ENCODE measurements around the gene ZBTB16. TPM values are rescaled to one million over a fixed set of nuclear protein-coding genes. Genes with fewer than 3 reads are reported as not detected.

Gene ZBTB16
- total and polyA plus RNA-seq, 2 of the 13 experiments (the other 11 are each of a cell fraction or from before 2014, with no cell fraction given): not detected

DNA sequence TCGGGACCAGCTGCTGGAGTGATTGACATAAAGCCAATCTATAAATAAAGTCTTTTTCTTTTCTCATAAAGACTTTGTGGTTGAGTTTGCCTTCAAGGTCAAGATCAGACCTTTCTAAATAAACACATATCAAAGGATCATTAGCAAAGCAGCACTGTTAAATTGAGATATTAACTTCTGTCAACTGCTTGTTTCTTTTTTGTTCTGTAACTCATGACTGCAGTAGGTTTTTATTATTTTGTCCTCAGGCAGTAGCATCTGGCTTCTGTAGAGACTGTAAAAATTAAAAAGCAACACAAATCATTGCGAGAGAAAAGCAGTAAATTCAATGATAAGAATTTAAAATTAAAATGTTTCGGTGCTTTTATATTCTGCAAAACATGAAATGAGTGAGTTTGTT lies 159.0 kb downstream of the ZBTB16 start (continued):
- TF ChIP-seq JUNB (CRISPR knock-in tag; IDR thresholded peaks at IDR 0.05; ENCODE audit: borderline replicate concordance) (no peak), ZBTB3 (CRISPR knock-in tag; IDR thresholded peaks at IDR 0.05; ENCODE audit: borderline replicate concordance, low read depth) (no peak), KMT2A (CRISPR knock-in tag; IDR thresholded peaks at IDR 0.05) (no peak), ELF3 (CRISPR knock-in tag; IDR thresholded peaks at IDR 0.05) (no peak), EEA1 (CRISPR knock-in tag; IDR thresholded peaks at IDR 0.05; ENCODE audit: borderline replicate concordance) (no peak), ZNF605 (CRISPR knock-in tag; IDR thresholded peaks at IDR 0.05) (no peak)

DNA sequence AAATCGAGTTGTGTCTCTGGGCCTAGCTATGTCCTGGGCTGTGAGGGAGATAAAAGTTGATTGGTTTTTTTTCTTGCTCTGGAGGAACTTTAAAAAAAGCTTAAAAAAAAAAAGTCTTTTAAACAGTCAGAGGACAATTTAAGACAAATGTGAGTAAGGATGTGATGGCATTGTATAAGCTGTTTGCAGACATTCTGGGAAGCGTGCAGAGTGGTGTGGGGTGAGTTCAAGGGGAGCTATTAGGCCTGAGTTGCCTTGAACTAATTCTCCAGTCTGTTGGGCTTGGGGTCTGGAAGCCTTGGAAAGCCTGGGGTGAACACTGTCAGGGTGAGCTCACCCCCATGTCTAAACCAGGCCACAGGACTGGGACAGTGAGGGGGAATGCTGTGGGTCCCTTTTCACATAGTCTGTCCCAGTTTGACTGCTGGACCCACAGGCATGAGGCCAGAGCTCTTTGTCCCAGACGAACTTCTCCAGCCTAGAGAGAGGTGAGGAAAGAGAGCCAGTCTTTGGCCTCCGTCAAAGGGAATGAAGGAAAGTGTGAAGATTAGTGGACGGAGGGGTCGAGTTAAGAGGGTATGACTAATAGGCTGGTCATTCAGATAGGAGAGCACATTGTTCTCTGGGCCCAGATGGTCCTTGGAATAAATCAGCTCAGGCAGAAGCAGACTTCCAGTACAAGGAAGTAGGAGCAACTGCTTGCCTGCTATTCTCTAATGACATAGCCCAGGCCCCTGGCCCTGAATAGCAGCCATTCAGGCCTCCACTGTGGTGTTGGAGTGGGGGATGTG lies 160.2 kb downstream of the ZBTB16 start:
- Histone ChIP-seq H3K4me2 (ENCODE audit: low read depth, low read length) (no peak overlapping the region), H3K27me3 (ENCODE audit: control insufficient read depth in 1 of 2, insufficient read depth in 2 of 2, low read length in 2 of 2) (no peaks in the 10 kb centered on the region; a peak in 1 of 5 replicates), H3K79me2 (ENCODE audit: insufficient read depth, low read length) (no peaks in the 10 kb centered on the region), H2AFZ (ENCODE audit: low read length) (no peak overlapping the region), H4K20me1 (ENCODE audit: insufficient read depth, low read length) (no peaks in the 10 kb centered on the region), H3K4me3 (replicated peaks in 1 of 3; ENCODE audit: insufficient read depth in 1 of 3, low read depth in 2 of 3, low read length in 3 of 3) (no peak overlapping the region), H3K27ac (ENCODE audit: extremely low read length, insufficient read depth, low read length) (no peak overlapping the region), H3K4me1 (ENCODE audit: insufficient read depth, low read length) (no peaks in the 10 kb centered on the region), H3K9me3 (ENCODE audit: low read length) (no peaks in the 10 kb centered on the region), H3K36me3 (replicated peaks in 1 of 2; ENCODE audit: control insufficient read depth in 1 of 2, insufficient read depth in 2 of 2, low read length in 2 of 2) (no peaks in the 10 kb centered on the region), H3K9ac (ENCODE audit: insufficient read depth, low read depth, low read length) (no peak overlapping the region)
- FAIRE-seq (no peak), DNase-seq (ENCODE audit: low spot score) (no peak), ATAC-seq (no peak)
- BruUV-seq (replicated peaks): no TSS peak
- in situ Hi-C loops (cut with HindIII; ENCODE audit: extremely low pct_ligation_motif_present, low pct_unique_long_range_greater_than_20kb): no loop called here
- ChIA-PET CTCF (ENCODE audit: low intra/inter-chr PET ratio, low total read pairs) (no interaction called here), POLR2A (no interaction called here)
- intact Hi-C loops (cut with micrococcal nuclease; ENCODE audit: unreplicated experiment): no loop called here
- 1% methylated on average over 6 of the region's 6 CpGs for WGBS (ENCODE audit: low lambda C conversion rate)
- TF ChIP-seq MEIS1 (CRISPR knock-in tag; IDR thresholded peaks at IDR 0.05; ENCODE audit: borderline replicate concordance) (no peak), EHMT2 (IDR thresholded peaks at IDR 0.05; ENCODE audit: borderline replicate concordance, low read depth, low read length) (no peak), ZKSCAN1 (IDR thresholded peaks at IDR 0.05; ENCODE audit: low read length) (no peak), KDM4B (CRISPR knock-in tag; IDR thresholded peaks at IDR 0.05) (no peak), TBL1XR1 (IDR thresholded peaks at IDR 0.05; ENCODE audit: borderline replicate concordance, low read length, partially characterized antibody) (no peak), REL (CRISPR knock-in tag; conservative IDR thresholded peaks at IDR 0.05) (no peak), ZNF616 (CRISPR knock-in tag; IDR thresholded peaks at IDR 0.05; ENCODE audit: low read depth) (no peak), ZNF460 (CRISPR knock-in tag; IDR thresholded peaks at IDR 0.05; ENCODE audit: borderline replicate concordance) (no peak), ZNF431 (CRISPR knock-in tag; IDR thresholded peaks at IDR 0.05; ENCODE audit: borderline replicate concordance, low read depth) (no peak)
- TF ChIP-seq, protein P1, sequence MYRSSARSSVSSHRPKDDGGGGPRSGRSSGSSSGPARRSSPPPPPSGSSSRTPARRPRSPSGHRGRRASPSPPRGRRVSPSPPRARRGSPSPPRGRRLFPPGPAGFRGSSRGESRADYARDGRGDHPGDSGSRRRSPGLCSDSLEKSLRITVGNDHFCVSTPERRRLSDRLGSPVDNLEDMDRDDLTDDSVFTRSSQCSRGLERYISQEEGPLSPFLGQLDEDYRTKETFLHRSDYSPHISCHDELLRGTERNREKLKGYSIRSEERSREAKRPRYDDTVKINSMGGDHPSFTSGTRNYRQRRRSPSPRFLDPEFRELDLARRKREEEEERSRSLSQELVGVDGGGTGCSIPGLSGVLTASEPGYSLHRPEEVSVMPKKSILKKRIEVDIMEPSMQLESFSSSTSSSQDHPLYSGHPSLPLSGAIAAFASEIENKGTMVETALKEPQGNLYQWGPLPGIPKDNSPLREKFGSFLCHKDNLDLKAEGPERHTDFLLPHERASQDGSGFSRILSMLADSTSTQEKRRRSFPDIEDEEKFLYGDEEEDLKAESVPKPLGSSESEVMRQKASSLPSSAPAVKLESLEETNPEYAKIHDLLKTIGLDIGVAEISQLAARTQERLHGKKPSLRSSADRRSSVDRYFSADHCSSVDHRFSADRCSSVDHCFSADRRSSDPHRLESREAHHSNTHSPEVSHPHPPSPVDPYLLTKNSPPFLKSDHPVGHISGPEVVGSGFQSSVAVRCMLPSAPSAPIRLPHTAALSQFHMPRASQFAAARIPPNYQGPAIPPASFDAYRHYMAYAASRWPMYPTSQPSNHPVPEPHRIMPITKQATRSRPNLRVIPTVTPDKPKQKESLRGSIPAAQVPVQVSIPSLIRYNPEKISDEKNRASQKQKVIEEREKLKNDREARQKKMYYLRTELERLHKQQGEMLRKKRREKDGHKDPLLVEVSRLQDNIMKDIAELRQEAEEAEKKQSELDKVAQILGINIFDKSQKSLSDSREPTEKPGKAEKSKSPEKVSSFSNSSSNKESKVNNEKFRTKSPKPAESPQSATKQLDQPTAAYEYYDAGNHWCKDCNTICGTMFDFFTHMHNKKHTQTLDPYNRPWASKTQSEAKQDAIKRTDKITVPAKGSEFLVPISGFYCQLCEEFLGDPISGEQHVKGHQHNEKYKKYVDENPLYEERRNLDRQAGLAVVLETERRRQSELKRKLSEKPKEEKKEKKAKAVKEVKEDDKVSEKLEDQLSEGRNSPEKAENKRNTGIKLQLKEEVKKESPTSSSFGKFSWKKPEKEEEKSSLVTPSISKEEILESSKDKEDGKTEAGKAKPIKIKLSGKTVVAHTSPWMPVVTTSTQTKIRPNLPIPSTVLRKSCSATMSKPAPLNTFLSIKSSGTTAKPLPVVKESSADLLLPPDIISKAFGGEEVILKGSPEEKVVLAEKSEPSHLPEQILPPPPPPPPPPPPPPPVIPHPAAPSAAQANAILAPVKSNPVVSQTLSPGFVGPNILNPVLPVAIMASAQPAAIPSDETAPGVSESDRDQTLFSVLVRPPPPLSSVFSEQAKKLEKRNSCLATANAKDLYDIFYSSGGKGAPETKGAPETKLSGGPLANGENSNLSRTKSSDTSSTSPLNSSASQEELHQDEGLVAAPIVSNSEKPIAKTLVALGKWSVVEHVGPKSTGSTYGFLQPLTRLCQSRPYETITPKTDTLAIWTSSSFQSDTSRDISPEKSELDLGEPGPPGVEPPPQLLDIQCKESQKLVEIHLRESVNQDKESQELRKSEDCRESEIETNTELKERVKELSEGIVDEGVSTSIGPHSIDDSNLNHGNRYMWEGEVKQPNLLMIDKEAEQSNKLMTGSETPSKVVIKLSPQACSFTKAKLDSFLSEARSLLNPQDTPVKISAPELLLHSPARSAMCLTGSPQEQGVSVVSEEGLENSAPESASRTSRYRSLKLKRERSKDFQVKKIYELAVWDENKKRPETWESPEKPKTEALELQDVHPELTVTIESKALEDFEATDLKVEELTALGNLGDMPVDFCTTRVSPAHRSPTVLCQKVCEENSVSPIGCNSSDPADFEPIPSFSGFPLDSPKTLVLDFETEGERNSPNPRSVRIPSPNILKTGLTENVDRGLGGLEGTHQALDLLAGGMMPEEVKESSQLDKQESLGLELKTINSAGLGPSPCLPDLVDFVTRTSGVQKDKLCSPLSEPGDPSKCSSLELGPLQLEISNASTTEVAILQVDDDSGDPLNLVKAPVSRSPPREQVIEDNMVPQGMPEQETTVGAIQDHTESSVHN (CRISPR knock-in tag; IDR thresholded peaks at IDR 0.05): no peak

All from HepG2 (cell line).